GM13976 (cell line): Measurements from ENCODE around the gene CFAP251.

Source experiments
- DNase-seq: peaks from one replicate; pipeline ENCODE4 v3.0.0; 2012; ENCODE audit warnings: low spot score
- in situ Hi-C: fragments of 300-500 bp; cut with MboI; formaldehyde crosslinking; loops from one replicate; pipeline ENCODE4 v1.12.0; 2022; ENCODE audit warnings: low sequenced_read_pairs, mixed read lengths, inconsistent platforms; ENCODE audit not compliant: unreplicated experiment
- TF ChIP-seq, protein P1 (sequence below): IDR thresholded peaks from 2 replicates; pipeline ENCODE4 v1.5.1; 2012; ENCODE audit warnings: borderline replicate concordance, mild to moderate bottlenecking; ENCODE audit not compliant: insufficient read depth; ENCODE audit errors: extremely low read depth, missing control alignments, control extremely low read depth

CFAP251 gene

DNA sequence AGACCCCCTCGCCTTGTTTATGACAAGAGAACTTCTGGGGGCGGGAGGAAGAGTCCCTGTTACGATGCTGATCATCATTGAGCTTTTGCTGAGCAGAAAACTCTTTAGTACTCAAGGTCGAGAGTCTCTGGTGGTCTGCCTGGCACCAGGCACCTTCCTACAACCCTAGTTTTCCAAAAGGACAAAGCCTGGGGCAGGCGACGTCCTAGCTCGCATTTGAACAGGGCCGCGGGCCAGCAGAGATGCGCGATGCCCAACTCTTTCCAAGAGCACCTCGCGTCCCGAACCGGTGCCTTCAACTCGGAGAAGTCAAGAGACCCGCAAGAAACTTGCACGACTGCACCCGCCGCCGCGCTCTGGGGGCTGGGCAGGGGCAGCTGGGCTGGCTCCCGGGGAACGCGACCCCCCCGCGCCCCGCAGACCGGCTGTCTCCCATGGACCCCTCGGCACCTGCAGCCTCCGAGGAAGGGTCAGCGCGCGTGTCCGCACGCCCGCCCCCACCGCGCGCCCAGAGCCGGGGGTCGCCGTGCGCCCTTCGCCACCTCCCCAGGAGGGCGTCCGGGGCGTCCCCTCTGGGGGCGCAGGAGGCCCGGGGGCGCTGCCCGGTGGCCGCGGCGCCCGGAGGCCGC, 102.9 kb downstream of the CFAP251 start:
- DNase-seq, result no peak
- in situ Hi-C loops, result no loop called here
- TF ChIP-seq, protein P1, sequence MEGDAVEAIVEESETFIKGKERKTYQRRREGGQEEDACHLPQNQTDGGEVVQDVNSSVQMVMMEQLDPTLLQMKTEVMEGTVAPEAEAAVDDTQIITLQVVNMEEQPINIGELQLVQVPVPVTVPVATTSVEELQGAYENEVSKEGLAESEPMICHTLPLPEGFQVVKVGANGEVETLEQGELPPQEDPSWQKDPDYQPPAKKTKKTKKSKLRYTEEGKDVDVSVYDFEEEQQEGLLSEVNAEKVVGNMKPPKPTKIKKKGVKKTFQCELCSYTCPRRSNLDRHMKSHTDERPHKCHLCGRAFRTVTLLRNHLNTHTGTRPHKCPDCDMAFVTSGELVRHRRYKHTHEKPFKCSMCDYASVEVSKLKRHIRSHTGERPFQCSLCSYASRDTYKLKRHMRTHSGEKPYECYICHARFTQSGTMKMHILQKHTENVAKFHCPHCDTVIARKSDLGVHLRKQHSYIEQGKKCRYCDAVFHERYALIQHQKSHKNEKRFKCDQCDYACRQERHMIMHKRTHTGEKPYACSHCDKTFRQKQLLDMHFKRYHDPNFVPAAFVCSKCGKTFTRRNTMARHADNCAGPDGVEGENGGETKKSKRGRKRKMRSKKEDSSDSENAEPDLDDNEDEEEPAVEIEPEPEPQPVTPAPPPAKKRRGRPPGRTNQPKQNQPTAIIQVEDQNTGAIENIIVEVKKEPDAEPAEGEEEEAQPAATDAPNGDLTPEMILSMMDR, result no peak

DNA sequence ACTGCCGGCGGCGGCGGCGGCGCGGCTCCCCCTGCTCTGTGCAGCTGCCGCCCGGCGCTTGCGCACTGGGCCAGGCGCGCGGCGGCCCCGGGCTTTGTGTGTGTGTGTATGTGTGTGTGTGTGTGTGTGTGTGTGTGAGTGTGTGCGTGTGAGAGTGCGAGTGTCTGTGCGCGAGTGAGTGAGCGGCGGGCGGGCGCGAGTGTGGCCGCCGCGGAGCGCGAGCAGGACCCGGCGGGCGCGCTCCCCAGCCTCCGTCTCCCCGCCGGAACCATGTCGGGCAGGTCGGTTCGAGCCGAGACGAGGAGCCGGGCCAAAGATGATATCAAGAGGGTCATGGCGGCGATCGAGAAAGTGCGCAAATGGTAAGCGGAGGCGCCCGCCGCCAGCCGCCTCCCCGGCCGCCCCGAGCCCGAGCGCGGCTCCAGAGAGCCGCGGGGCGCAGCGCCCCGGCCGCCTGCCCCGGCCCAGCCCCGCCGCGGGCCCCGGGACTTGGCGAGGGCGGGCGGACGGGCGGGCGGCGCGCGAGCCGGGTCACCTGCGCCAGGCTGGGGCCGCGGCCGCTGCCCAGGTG, 103.5 kb downstream of the CFAP251 start, which contains the start of gene BCL7A:
Gene BCL7A, plus strand, starts transcription at position 63 of the 571 bp plus-strand sequence. Its CDS starts 208 bp downstream, at position 271.
- in situ Hi-C loops, result no loop called here
- peak; percentile 85 for DNase-seq
- TF ChIP-seq, protein P1, result no peak

DNA sequence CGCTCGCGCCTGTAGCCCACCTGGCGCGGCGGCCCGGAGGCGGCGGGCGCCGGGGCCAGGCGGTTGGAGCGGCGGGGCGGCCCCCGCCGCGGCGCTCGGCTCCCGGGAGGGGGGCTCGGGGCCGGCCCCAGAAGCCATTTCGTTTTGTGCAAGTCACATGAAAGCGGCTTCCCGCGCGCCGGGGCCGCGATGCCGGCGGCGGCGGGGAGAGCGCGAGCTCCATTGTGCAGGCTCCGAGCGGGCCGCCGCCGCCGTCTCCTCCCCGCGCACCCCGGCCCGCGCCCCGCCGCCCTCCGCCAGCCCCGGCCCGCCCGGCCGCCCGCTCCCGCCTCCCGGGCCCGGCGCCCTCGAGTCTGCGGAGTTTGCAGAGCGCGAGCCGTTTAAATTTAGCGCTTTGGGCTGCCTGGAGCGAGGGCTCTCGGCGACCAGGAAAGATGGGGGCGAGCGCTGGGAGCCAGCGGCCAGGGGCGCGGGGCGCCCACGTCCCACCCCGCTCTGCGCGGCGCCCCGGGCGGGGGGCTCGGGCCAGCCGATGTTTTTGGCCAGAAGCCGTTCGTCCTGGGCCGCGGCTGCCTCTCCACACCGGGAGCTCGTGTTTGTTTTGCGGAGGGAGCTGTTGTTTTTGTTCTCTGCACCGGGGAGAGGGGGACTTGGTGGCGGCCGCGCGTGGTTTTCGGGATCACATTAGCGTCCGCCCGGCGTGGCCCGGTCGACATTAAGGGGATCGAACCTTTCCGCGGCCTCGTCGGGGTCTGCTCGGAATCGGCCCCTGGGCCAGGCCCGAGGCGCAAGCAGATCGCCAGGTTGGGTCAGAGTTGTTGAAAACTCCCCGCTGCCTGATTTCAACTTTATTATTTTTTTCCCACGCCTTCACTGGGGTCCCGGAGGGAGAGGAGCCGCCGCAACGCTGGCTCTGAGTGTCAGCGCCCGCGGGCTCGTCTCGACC, 104.3 kb downstream of the CFAP251 start:
- peak; percentile 70 for DNase-seq
- in situ Hi-C loops, result no loop called here

DNA sequence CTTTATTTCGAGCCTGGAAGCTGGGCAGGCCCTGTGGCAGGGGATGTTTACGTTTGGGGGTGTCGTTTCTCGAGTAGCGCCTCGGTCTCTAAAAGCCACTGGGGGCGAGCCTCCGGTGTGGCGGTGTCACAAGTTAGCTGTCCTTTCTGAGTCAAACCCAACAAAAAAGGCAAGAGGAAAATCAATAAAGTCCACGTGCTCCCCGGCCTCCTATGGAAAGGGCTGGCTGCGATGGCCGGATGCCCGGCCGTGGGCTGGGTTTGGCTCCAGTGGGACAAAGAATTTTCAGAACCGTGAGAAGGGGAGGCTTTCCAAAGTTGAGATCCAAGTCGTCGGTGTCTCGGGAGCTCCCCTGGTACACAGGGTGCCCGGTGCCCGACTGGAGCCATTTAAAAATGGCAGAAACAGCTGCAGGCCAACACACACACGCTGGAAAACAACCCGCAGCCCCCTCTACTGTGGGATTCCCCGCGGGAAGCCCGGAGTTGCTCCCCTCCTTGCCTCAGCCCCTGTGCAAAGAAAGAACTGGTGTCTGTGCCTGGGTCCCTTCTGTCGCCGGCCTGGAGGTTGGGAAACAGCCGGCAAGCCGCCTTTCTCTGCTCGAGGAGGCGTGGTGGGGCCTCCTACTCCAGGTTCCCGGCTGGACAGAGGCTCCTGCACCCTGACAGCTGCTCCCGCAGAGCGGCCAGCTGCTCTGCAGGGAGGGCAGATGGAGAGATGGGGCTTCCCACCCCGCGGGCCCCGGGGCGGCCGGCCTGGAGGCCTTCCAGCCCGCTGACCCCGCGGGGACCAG, 105.1 kb downstream of the CFAP251 start:
- peak; percentile 79 for DNase-seq
- TF ChIP-seq, protein P1, result no peak
- in situ Hi-C loops, result no loop called here

More for the DNA sequence above, 104.3 kb downstream of the CFAP251 start:
- TF ChIP-seq, protein P1, result no peak

DNA sequence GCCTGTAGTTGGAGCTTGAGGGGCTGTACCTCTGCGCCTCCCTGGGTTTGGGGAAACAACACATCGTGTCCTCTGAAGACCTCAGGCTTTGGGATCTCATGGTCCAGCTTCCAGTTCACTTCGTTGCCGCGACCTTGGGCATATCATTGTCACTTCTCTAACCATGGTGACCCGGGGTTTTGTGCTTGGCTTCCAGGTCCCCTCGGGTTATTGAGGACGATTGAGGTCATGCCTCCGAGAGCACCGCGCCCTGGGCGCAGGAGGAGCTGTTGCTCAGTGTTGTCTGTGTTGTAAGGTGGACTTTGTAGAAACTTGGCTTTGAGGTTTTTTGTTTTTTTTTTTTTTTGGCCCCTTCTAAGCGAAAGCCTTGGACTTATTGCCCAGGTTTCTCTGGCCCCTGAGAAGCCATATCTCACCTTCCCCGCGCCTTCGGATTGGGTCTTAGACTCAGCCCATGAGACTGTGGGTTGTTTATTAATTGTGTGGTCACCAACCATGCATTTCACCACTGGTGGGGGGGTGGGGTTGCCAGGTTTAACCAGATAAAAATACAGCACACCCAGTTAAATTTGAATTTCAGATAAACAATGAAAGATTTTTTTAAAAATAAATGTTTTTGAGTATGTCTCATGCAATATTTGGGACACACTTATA, 105.9 kb downstream of the CFAP251 start:
- peak; percentile 43 for DNase-seq
- in situ Hi-C loops, result no loop called here
- TF ChIP-seq, protein P1, result no peak
